ENCODE measurements around the gene PACSIN2. TPM values are rescaled to one million over a fixed set of nuclear protein-coding genes. Genes with fewer than 3 reads are reported as not detected.

Gene PACSIN2
- total and polyA plus RNA-seq, 2 of the 13 experiments (the other 11 are each of a cell fraction or from before 2014, with no cell fraction given), result 54.1 to 68.8 TPM

DNA sequence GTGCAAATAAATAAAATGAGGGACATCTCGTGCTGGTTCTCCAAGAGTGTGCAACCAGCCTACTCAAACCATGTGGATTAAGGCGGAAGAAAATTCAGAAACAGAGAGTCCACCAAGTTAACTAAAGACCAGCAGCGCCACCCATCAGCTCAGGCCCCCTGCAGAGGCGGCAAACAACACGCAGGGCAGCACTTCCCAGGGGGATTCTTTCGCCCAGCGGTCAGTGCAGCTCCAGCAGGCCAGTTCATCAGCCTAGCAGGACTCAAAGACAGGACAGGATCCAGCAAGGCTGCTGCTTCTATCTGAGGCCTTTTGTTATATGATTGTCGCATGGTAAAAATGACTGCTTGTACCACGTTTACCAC lies 51.7 kb downstream of the PACSIN2 start (continued):
- TF ChIP-seq, protein P1, sequence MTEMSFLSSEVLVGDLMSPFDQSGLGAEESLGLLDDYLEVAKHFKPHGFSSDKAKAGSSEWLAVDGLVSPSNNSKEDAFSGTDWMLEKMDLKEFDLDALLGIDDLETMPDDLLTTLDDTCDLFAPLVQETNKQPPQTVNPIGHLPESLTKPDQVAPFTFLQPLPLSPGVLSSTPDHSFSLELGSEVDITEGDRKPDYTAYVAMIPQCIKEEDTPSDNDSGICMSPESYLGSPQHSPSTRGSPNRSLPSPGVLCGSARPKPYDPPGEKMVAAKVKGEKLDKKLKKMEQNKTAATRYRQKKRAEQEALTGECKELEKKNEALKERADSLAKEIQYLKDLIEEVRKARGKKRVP (CRISPR knock-in tag; IDR thresholded peaks at IDR 0.05), result no peak
- TF ChIP-seq SP4 (CRISPR knock-in tag; IDR thresholded peaks at IDR 0.05), result 0 out of 2 replicates have a peak, but pooled peaks have one; percentile 29
- TF ChIP-seq, protein P2, sequence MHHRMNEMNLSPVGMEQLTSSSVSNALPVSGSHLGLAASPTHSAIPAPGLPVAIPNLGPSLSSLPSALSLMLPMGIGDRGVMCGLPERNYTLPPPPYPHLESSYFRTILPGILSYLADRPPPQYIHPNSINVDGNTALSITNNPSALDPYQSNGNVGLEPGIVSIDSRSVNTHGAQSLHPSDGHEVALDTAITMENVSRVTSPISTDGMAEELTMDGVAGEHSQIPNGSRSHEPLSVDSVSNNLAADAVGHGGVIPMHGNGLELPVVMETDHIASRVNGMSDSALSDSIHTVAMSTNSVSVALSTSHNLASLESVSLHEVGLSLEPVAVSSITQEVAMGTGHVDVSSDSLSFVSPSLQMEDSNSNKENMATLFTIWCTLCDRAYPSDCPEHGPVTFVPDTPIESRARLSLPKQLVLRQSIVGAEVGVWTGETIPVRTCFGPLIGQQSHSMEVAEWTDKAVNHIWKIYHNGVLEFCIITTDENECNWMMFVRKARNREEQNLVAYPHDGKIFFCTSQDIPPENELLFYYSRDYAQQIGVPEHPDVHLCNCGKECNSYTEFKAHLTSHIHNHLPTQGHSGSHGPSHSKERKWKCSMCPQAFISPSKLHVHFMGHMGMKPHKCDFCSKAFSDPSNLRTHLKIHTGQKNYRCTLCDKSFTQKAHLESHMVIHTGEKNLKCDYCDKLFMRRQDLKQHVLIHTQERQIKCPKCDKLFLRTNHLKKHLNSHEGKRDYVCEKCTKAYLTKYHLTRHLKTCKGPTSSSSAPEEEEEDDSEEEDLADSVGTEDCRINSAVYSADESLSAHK (CRISPR knock-in tag; IDR thresholded peaks at IDR 0.05; ENCODE audit: borderline replicate concordance), result no peak

DNA sequence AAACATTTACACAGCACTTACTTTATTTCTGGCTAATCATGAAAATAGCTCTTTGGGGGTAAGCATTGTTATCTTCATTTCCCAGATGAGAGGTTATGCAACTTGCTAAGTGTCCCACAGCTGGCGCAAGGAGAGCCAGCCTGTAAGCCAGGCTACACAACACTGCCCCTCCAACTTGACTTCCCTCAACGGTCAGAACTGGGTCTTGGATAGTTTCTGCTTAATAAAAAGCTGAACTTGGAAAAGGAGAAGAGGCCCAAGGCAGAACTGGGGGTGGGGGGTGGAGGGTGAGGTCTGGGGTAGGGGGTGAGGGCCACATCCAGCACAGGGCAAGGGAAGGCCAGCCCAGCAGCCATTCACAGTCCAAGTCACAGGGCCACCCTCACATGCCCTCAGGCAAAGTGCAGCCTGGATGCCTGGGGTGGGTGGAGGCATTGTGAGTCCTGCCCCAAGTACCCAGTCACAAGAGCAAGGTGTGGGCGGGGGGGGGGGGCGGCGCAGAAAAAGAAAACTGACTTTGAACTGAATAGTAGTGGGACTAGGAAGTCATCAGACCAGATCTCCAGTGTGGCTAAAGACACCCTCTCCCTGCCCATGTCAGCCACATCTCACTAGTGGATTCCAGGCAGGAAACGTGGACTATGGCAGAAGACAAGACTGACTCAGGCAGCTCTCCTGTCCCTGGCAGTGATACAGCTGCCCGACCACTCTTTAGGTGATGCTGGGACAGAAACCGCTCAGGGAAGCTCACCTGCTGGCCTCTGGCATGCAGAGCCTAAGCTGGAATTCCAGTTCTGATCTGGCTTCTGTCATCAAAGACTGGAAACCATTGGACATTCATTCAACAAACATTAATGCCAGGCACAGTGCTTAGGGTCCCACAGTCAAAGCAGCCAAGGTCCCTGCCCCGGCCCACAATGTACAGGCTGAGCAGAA lies 52.4 kb downstream of the PACSIN2 start:
- peaks cover 100% of the 10 kb centered on the region for H3K4me1 ChIP-seq (ENCODE audit: insufficient read depth, low read length)
- CTCF ChIA-PET (ENCODE audit: low intra/inter-chr PET ratio, low total read pairs), result no interaction called here
- no peak for TF ChIP-seq ZSCAN22 (CRISPR knock-in tag; IDR thresholded peaks at IDR 0.05)
- 0 out of 2 replicates have a peak, but pooled peaks have one; percentile 18 for TF ChIP-seq GATAD2A (CRISPR knock-in tag; IDR thresholded peaks at IDR 0.05)
- TF ChIP-seq, protein P3, sequence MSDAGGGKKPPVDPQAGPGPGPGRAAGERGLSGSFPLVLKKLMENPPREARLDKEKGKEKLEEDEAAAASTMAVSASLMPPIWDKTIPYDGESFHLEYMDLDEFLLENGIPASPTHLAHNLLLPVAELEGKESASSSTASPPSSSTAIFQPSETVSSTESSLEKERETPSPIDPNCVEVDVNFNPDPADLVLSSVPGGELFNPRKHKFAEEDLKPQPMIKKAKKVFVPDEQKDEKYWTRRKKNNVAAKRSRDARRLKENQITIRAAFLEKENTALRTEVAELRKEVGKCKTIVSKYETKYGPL (CRISPR knock-in tag; IDR thresholded peaks at IDR 0.05), result peak; percentile 75; the same call in 1 of the 2 replicates
- TF ChIP-seq, protein P4, sequence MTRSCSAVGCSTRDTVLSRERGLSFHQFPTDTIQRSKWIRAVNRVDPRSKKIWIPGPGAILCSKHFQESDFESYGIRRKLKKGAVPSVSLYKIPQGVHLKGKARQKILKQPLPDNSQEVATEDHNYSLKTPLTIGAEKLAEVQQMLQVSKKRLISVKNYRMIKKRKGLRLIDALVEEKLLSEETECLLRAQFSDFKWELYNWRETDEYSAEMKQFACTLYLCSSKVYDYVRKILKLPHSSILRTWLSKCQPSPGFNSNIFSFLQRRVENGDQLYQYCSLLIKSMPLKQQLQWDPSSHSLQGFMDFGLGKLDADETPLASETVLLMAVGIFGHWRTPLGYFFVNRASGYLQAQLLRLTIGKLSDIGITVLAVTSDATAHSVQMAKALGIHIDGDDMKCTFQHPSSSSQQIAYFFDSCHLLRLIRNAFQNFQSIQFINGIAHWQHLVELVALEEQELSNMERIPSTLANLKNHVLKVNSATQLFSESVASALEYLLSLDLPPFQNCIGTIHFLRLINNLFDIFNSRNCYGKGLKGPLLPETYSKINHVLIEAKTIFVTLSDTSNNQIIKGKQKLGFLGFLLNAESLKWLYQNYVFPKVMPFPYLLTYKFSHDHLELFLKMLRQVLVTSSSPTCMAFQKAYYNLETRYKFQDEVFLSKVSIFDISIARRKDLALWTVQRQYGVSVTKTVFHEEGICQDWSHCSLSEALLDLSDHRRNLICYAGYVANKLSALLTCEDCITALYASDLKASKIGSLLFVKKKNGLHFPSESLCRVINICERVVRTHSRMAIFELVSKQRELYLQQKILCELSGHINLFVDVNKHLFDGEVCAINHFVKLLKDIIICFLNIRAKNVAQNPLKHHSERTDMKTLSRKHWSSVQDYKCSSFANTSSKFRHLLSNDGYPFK (CRISPR knock-in tag; IDR thresholded peaks at IDR 0.05; ENCODE audit: borderline replicate concordance), result 0 out of 2 replicates have a peak, but pooled peaks have one; percentile 25
- TF ChIP-seq, protein P5, sequence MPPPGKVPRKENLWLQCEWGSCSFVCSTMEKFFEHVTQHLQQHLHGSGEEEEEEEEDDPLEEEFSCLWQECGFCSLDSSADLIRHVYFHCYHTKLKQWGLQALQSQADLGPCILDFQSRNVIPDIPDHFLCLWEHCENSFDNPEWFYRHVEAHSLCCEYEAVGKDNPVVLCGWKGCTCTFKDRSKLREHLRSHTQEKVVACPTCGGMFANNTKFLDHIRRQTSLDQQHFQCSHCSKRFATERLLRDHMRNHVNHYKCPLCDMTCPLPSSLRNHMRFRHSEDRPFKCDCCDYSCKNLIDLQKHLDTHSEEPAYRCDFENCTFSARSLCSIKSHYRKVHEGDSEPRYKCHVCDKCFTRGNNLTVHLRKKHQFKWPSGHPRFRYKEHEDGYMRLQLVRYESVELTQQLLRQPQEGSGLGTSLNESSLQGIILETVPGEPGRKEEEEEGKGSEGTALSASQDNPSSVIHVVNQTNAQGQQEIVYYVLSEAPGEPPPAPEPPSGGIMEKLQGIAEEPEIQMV (CRISPR knock-in tag; IDR thresholded peaks at IDR 0.05; ENCODE audit: low read depth), result no peak
- TF ChIP-seq ZNF3 (CRISPR knock-in tag; IDR thresholded peaks at IDR 0.05), result peak; percentile 89
- TF ChIP-seq SOX6 (IDR thresholded peaks at IDR 0.05), result no peak
- TF ChIP-seq SOX6 (CRISPR knock-in tag; IDR thresholded peaks at IDR 0.05), result 0 out of 2 replicates have a peak, but pooled peaks have one; percentile 27
- no peak for TF ChIP-seq ZNF737 (CRISPR knock-in tag; IDR thresholded peaks at IDR 0.05; ENCODE audit: borderline replicate concordance)

More for the DNA sequence above, 52.4 kb downstream of the PACSIN2 start:
- 59% methylated on average over 6 of the region's 9 CpGs for WGBS (ENCODE audit: low lambda C conversion rate)
- Histone ChIP-seq H2AFZ (ENCODE audit: low read length) (no peak overlapping the region), H3K9ac (ENCODE audit: insufficient read depth, low read depth, low read length) (no peak overlapping the region), H4K20me1 (ENCODE audit: insufficient read depth, low read length) (no peaks in the 10 kb centered on the region; the same call in 1 of the 2 replicates), H3K4me2 (ENCODE audit: low read depth, low read length) (no peak overlapping the region), H3K36me3 (replicated peaks in 1 of 2; ENCODE audit: control insufficient read depth in 1 of 2, insufficient read depth in 2 of 2, low read length in 2 of 2) (peaks cover 0 to 5% of the 10 kb centered on the region in 2 experiments; a peak in 2 of 5 replicates), H3K27ac (ENCODE audit: extremely low read length, insufficient read depth, low read length) (peak overlapping the region; percentile 75), H3K79me2 (ENCODE audit: insufficient read depth, low read length) (peaks cover 88% of the 10 kb centered on the region), H3K4me3 (replicated peaks in 1 of 3; ENCODE audit: insufficient read depth in 1 of 3, low read depth in 2 of 3, low read length in 3 of 3) (no peak overlapping the region), H3K9me3 (ENCODE audit: low read length) (no peaks in the 10 kb centered on the region), H3K27me3 (ENCODE audit: control insufficient read depth in 1 of 2, insufficient read depth in 2 of 2, low read length in 2 of 2) (no peaks in the 10 kb centered on the region)
- intact Hi-C loops (cut with micrococcal nuclease; ENCODE audit: unreplicated experiment) (loop anchor here (5.0 kb wide), 1 partner anchor 35 kb away; no protein-coding TSS in a partner anchor), in situ Hi-C loops (cut with HindIII; ENCODE audit: extremely low pct_ligation_motif_present, low pct_unique_long_range_greater_than_20kb) (no loop called here)
- POLR2A ChIA-PET, result interaction anchor here (1.0 to 1.7 kb wide), 4 partner anchors 16 to 53 kb away, joined by 3 to 8 read pairs (median 4); partner anchors contain the start of gene PACSIN2
- BruUV-seq (replicated peaks), result no TSS peak
- FAIRE-seq, result no peak
- no peak for DNase-seq (ENCODE audit: low spot score)
- no peak for ATAC-seq
